HepG2 (cell line): ENCODE measurements around the gene S100A13. TPM values are rescaled to one million over a fixed set of nuclear protein-coding genes. Genes with fewer than 3 reads are reported as not detected.

Experiments
- AGO2 ChIP-seq: fragments of 200-400 bp; formaldehyde crosslinking; optimal IDR thresholded peaks from 2 replicates; pipeline ENCODE3; 2017; ENCODE audit warnings: mild to moderate bottlenecking, low read depth, low read length, moderate library complexity
- ASH2L ChIP-seq: fragments of 300-600, 200-600 bp; sonication (generic); IDR thresholded peaks from 2 replicates; pipeline ENCODE4 v1.7.0; 2017; ENCODE audit warnings: low read depth, mild to moderate bottlenecking, moderate library complexity, mixed read lengths, low read length; ENCODE audit not compliant: insufficient read length
- DR1 ChIP-seq: sonication (generic); formaldehyde crosslinking; IDR thresholded peaks from 2 replicates; pipeline ENCODE4 v1.8.0; 2021; ENCODE audit warnings: mild to moderate bottlenecking, missing genetic modification reagents, inconsistent platforms
- ESRRA ChIP-seq: sonication (generic); formaldehyde crosslinking; IDR thresholded peaks from 2 replicates; pipeline ENCODE4 v1.5.1; 2020; ENCODE audit warnings: mild to moderate bottlenecking, low read depth, missing genetic modification reagents
- HNRNPK ChIP-seq: fragments of 200-400 bp; formaldehyde crosslinking; IDR thresholded peaks from 2 replicates; pipeline ENCODE4 v1.6.1; 2018; ENCODE audit warnings: low read length, low read depth, moderate library complexity, mild to moderate bottlenecking; ENCODE audit not compliant: poor library complexity, severe bottlenecking
- KDM5B ChIP-seq: sonication (generic); formaldehyde crosslinking; IDR thresholded peaks from 2 replicates; pipeline ENCODE4 v1.4.0; 2020; ENCODE audit warnings: missing genetic modification reagents, mild to moderate bottlenecking, borderline replicate concordance
- MED8 ChIP-seq: sonication (generic); formaldehyde crosslinking; IDR thresholded peaks from 2 replicates; pipeline ENCODE4 v1.8.1; 2023; ENCODE audit warnings: mild to moderate bottlenecking, missing genetic modification reagents; ENCODE audit not compliant: insufficient replicate concordance
- MXD1 ChIP-seq: sonication (generic); formaldehyde crosslinking; IDR thresholded peaks from 2 replicates; pipeline ENCODE4 v1.4.0; 2020; ENCODE audit warnings: mild to moderate bottlenecking, missing genetic modification reagents
- NKX3-1 ChIP-seq: sonication (generic); formaldehyde crosslinking; IDR thresholded peaks from 2 replicates; pipeline ENCODE4 v1.5.0; 2020; ENCODE audit warnings: missing genetic modification reagents
- PHF20 ChIP-seq: sonication (generic); formaldehyde crosslinking; IDR thresholded peaks from 2 replicates; pipeline ENCODE4 v1.5.0; 2020; ENCODE audit warnings: mild to moderate bottlenecking, missing genetic modification reagents
- POLR2AphosphoS5 ChIP-seq: IDR thresholded peaks from 2 replicates; pipeline ENCODE4 v1.6.1; 2012; ENCODE audit warnings: low read depth, low read length
- RBM39 ChIP-seq: fragments of 200-400 bp; formaldehyde crosslinking; IDR thresholded peaks from one replicate; pipeline ENCODE4 v1.6.1; 2018; ENCODE audit warnings: antibody characterized with exemption, mild to moderate bottlenecking, low read depth, low read length; ENCODE audit not compliant: poor library complexity, severe bottlenecking
- RERE ChIP-seq: IDR thresholded peaks from 2 replicates; pipeline ENCODE4 v1.6.1; 2016; ENCODE audit warnings: low read depth, missing genetic modification reagents, missing compliant biosample characterization
- SPEN ChIP-seq: sonication (generic); formaldehyde crosslinking; IDR thresholded peaks from 2 replicates; pipeline ENCODE4 v1.5.1; 2020; ENCODE audit warnings: low read depth, mild to moderate bottlenecking, missing genetic modification reagents
- TAF15 ChIP-seq: fragments of 200-400 bp; formaldehyde crosslinking; IDR thresholded peaks from one replicate; pipeline ENCODE4 v1.6.1; 2018; ENCODE audit warnings: mild to moderate bottlenecking, low read depth, low read length; ENCODE audit not compliant: poor library complexity, severe bottlenecking
- TCF12 ChIP-seq, 2 experiments: fragments of 450-650 bp in 1 of 2; sonication (generic) in 1 of 2; formaldehyde crosslinking in 1 of 2; IDR thresholded peaks; 2 replicates each; pipeline versions ENCODE4 v1.6.1 to v1.8.0; 2017 to 2022; ENCODE audit warnings: antibody characterized with exemption in 1 of 2, mild to moderate bottlenecking in 1 of 2, missing genetic modification reagents in 1 of 2, moderate library complexity in 1 of 2
- TGIF2 ChIP-seq: IDR thresholded peaks from 2 replicates; pipeline ENCODE4 v1.6.1; 2016; ENCODE audit warnings: control low read depth, missing compliant biosample characterization
- TIGD3 ChIP-seq: sonication (generic); formaldehyde crosslinking; IDR thresholded peaks from 2 replicates; pipeline ENCODE4 v1.5.1; 2020; ENCODE audit warnings: mild to moderate bottlenecking, missing genetic modification reagents, borderline replicate concordance
- ZBTB8A ChIP-seq: sonication (generic); formaldehyde crosslinking; IDR thresholded peaks from 2 replicates; pipeline ENCODE4 v1.4.0; 2020; ENCODE audit warnings: mild to moderate bottlenecking, low read depth, missing genetic modification reagents, borderline replicate concordance
- ZNF235 ChIP-seq: sonication (generic); formaldehyde crosslinking; IDR thresholded peaks from 2 replicates; pipeline ENCODE4 v1.8.1; 2023; ENCODE audit warnings: mild to moderate bottlenecking, missing genetic modification reagents, borderline replicate concordance
- ZNF546 ChIP-seq: sonication (generic); formaldehyde crosslinking; conservative IDR thresholded peaks from 2 replicates; pipeline ENCODE4 v1.8.1; 2023; ENCODE audit warnings: mild to moderate bottlenecking, missing genetic modification reagents
- polyA plus RNA-seq, 8 experiments: library from polyadenylated mRNA; depleted of rRNA in 3 of 8; stranded (reverse) in 7 of 8; unstranded in 1 of 8; fragments of >200 nt; fragmentation: Illumina TruSeq in 4 of 8; extraction: Trizol in 4 of 8; gene quantifications; 2 replicates each; pipeline versions ENCODE4 v1.2.1 to v1.2.3, GENCODE V29; 2011 to 2016; ENCODE audit warnings: low read depth in 4 of 8, missing spikeins in 1 of 8, mixed read lengths in 1 of 8; ENCODE audit not compliant: insufficient read depth in 1 of 8
- total RNA-seq, 5 experiments: library from RNA; depleted of rRNA; stranded (reverse); fragments of >200 nt; fragmentation: Illumina TruSeq; extraction: Trizol; gene quantifications; 2 replicates each; pipeline ENCODE4 v1.2.3, GENCODE V29; 2016; ENCODE audit warnings: low read depth in 1 of 5

S100A13 gene
- total and polyA plus RNA-seq, 2 of the 13 experiments (the other 11 are each of a cell fraction or from before 2014, with no cell fraction given), result 89.5 to 172 TPM

- TF ChIP-seq TIGD3, result no peak
- no peak for TF ChIP-seq RERE
- 0 out of 2 replicates have a peak, but pooled peaks have one; percentile 59 for TF ChIP-seq ZNF235
- peak; percentile 95 for TF ChIP-seq ASH2L
- no peak; the same call in 1 of the 2 replicates for TF ChIP-seq TGIF2
- peak; percentile 75 for TF ChIP-seq SPEN
- TF ChIP-seq ZBTB8A (CRISPR knock-in tag), result no peak
- peak; percentile 74 for TF ChIP-seq MED8 (CRISPR knock-in tag)
- TF ChIP-seq KDM5B (CRISPR knock-in tag), result peak; percentile 62; the same call in 1 of the 2 replicates
- TF ChIP-seq POLR2AphosphoS5, result peak; percentile 83
- TF ChIP-seq HNRNPK, result no peak
- TF ChIP-seq DR1 (CRISPR knock-in tag), result peak; percentile 45; the same call in 1 of the 2 replicates
- peak; percentile 52; the same call in 1 of the 2 replicates for TF ChIP-seq ESRRA
- peak; percentile 56 for TF ChIP-seq AGO2
- no peak for TF ChIP-seq TCF12 (IDR thresholded peaks at IDR 0.05)
- peak; percentile 47; the same call in 1 of the 2 replicates for TF ChIP-seq TCF12 (CRISPR knock-in tag; IDR thresholded peaks at IDR 0.05)
- TF ChIP-seq PHF20 (CRISPR knock-in tag), result peak; percentile 75
- peak; percentile 58; the same call in 1 of the 2 replicates for TF ChIP-seq ZNF546 (CRISPR knock-in tag)
- TF ChIP-seq RBM39, result peak; percentile 69
- peak; percentile 57; the same call in 1 of the 2 replicates for TF ChIP-seq NKX3-1 (CRISPR knock-in tag)
- TF ChIP-seq MXD1 (CRISPR knock-in tag), result peak; percentile 68; the same call in 1 of the 2 replicates
- TF ChIP-seq TAF15, result peak; percentile 52
Observed at GRCh38 chr1:153658400-153659174, 31.3 kb upstream of the S100A13 start, which contains the start of gene SNAPIN (continued).
